Heart right ventricle (tissue), 16 donors: ENCODE measurements around the gene SMAD1. TPM values are rescaled to one million over a fixed set of nuclear protein-coding genes. Genes with fewer than 3 reads are reported as not detected.

Experiments used
- ATAC-seq, 8 donors: fragments of 200-7000 bp; cut with Tn5 transposase; one replicate each; pipeline ENCODE4 v1.9.1; 2020; ENCODE audit warnings: mild to moderate bottlenecking in 8 of 8, moderate library complexity in 8 of 8, moderate number of reproducible peaks in 1 of 8
- DNase-seq, 2 donors: peaks; one replicate each; pipeline ENCODE4 v3.0.0-alpha.2; 2020
- H3K27ac ChIP-seq, 10 donors: fragments of 200-600 bp; sonication (generic) in 2 of 10; one replicate each; pipeline versions ENCODE4 v1.5.0 to v1.8.0; 2020 to 2022; ENCODE audit warnings: mild to moderate bottlenecking in 3 of 10
- H3K27me3 ChIP-seq, 7 donors: fragments of 200-600 bp; one replicate each; pipeline ENCODE4 v1.8.0; 2021 to 2022; ENCODE audit warnings: mild to moderate bottlenecking in 2 of 7
- H3K36me3 ChIP-seq, 9 donors: fragments of 200-600 bp; sonication (generic) in 1 of 9; one replicate each; pipeline versions ENCODE4 v1.5.0 to v1.8.0; 2020 to 2022; ENCODE audit warnings: mild to moderate bottlenecking in 2 of 9
- H3K4me1 ChIP-seq, 9 donors: fragments of 200-600 bp; sonication (generic) in 1 of 9; one replicate each; pipeline versions ENCODE4 v1.5.0 to v1.8.0; 2020 to 2022; ENCODE audit warnings: mild to moderate bottlenecking in 4 of 9
- H3K4me3 ChIP-seq, 10 donors: fragments of 200-600 bp; sonication (generic) in 2 of 10; one replicate each; pipeline versions ENCODE4 v1.5.0 to v1.8.0; 2020 to 2022; ENCODE audit warnings: mild to moderate bottlenecking in 7 of 10, moderate library complexity in 2 of 10
- H3K9me3 ChIP-seq, 11 donors: fragments of 200-600 bp in 10 of 11; sonication (generic) in 2 of 11; one replicate each; pipeline versions ENCODE4 v1.5.0 to v1.8.0; 2013 to 2022; ENCODE audit warnings: mild to moderate bottlenecking in 2 of 11, control low read depth in 1 of 11, moderate library complexity in 1 of 11
- CTCF ChIP-seq, 9 donors: fragments of 200-600 bp; sonication (generic) in 2 of 9; IDR thresholded peaks; one replicate each; pipeline versions ENCODE4 v1.5.0 to v1.8.0; 2021 to 2022; ENCODE audit warnings: antibody characterized with exemption in 9 of 9, mild to moderate bottlenecking in 5 of 9, moderate library complexity in 1 of 9
- WGBS, 2 donors: extraction: QIAGEN DNeasy Blood & Tissue Kit; methylation state at CpG; one replicate each; pipeline ENCODE4 v1.1.7; 2013; ENCODE audit warnings: inconsistent platforms in 1 of 2; 5-methylcytosine and 5-hydroxymethylcytosine counted together
- intact Hi-C, 10 donors: fragments of 100-400 bp; cut with DNase I; formaldehyde crosslinking; loops; one replicate each; pipeline versions ENCODE4 v1.11.1 to v1.14.2; 2022
- polyA plus RNA-seq, 2 donors: library from polyadenylated mRNA; stranded (reverse); fragments of 200-250 nt; gene quantifications; one replicate each; pipeline ENCODE4 v1.2.3, GENCODE V29; 2013
- total RNA-seq, 10 donors: library from RNA; stranded (reverse); fragmentation: NEBNext Ultra II Directional in 3 of 10; extraction: Animal tissue kit (Norgen Biotek cat#: 25700) in 3 of 10; gene quantifications; one replicate each; pipeline versions ENCODE4 v1.2.1 to v1.2.4, GENCODE V29; 2021 to 2023
- donor health status: Arrhythmogenic right ventricular cardiomyopathy.
- donor health status: ischemic (EF 13 %, LVEDD 7.1; RV severe dilation, severe dysfunction).
- donor health status: healthy with polysubstance abuse.
- donor health status: DM: no; HTN: yes; CAD: no.
- donor health status: DM: no; HTN: no; CAD: no.
- donor health status: ischemic (EF 25% LVEDD 6.9; RV normal size, moderate dysfunction).
- donor health status: ischemic (EF 25% LVEDD 5.7; RV mildly dilated, moderate dysfunction).
- donor health status: healthy.
- donor health status: DM: yes; HTN: yes; CAD: no.
- donor health status: Ischemic cardiomyopathy.
- donor health status: ischemic (EF 35%, LVEDD 5.7; RV mildly dilated, moderate dysfunction).
- donor health status: nonischemic (EF 11% LVEDD 7.7; RV severe dilation, severe dysfunction).
- donor health status: DM: yes; HTN: yes; CAD: no.
- donor health status: PGD.
- donor health status: ischemic (EF 29% LVEDD 5.4; RV normal size, mild dysfunction).
- donor health status: nonischemic (EF 23%, LVEDD 6.1; RV moderate dilation, normal function).

The SMAD1 gene
- total and polyA plus RNA-seq, 12 donors, result 2.6 to 19.4 (median 14.8) TPM

GRCh38 chr4:145483514-145483913 lies 1.9 kb downstream of the SMAD1 start:
- 30 to 39% methylated on average over 3 of the region's 3 CpGs for WGBS, 2 donors
- Histone ChIP-seq H3K4me3 (peak overlapping the region in 9 of 10 donors; percentile 67 to 96 (median 92)), H3K9me3 (no peaks in the 10 kb centered on the region), H3K36me3 (no peaks in the 10 kb centered on the region), H3K27me3 (no peaks in the 10 kb centered on the region), H3K27ac (peak overlapping the region in 7 of 10 donors; percentile 96 to 99 (median 97)), H3K4me1 (peaks cover 0 to 63% (median 44%) of the 10 kb centered on the region in 9 donors)
- DNase-seq, result no peak
- no peak for ATAC-seq
- intact Hi-C loops, result loop anchor here in 8 of 10 donors (2.0 to 10.0 kb wide), 12 partner anchors 51 to 309 kb away; partner anchors contain the start of genes MMAA (in 4 of the 8) and OTUD4 (in 1 of the 8)
- TF ChIP-seq CTCF (IDR thresholded peaks at IDR 0.05), result no peak

- Histone ChIP-seq H3K27me3 (no peaks in the 10 kb centered on the region), H3K27ac (peak overlapping the region in 5 of 10 donors; percentile 5 to 99 (median 96)), H3K4me3 (peak overlapping the region in 6 of 10 donors; percentile 67 to 96 (median 82)), H3K36me3 (no peaks in the 10 kb centered on the region), H3K4me1 (peaks cover 0 to 71% (median 53%) of the 10 kb centered on the region in 9 donors), H3K9me3 (no peaks in the 10 kb centered on the region)
- no peak for ATAC-seq
- intact Hi-C loops, result loop anchor here in 8 of 10 donors (5.0 to 10.0 kb wide), 11 partner anchors 50 to 310 kb away; partner anchors contain the start of genes MMAA (in 4 of the 8) and OTUD4 (in 1 of the 8)
- 66 to 67% methylated on average over 2 of the region's 2 CpGs for WGBS, 2 donors
- no peak for TF ChIP-seq CTCF (IDR thresholded peaks at IDR 0.05)
- no peak for DNase-seq
Measured at GRCh38 chr4:145484225-145484846, 2.7 kb downstream of the SMAD1 start.

GRCh38 chr4:145485120-145485519 lies 3.5 kb downstream of the SMAD1 start:
- Histone ChIP-seq H3K4me1 (peaks cover 0 to 79% (median 59%) of the 10 kb centered on the region in 9 donors), H3K4me3 (peak overlapping the region in 1 of 10 donors; percentile 96), H3K9me3 (no peaks in the 10 kb centered on the region), H3K27ac (peak overlapping the region in 1 of 10 donors; percentile 99), H3K27me3 (no peaks in the 10 kb centered on the region), H3K36me3 (no peaks in the 10 kb centered on the region)
- TF ChIP-seq CTCF (IDR thresholded peaks at IDR 0.05), result no peak
- intact Hi-C loops, result loop anchor here in 5 of 10 donors (5.0 to 10.0 kb wide), 6 partner anchors 50 to 310 kb away; partner anchors contain the start of gene MMAA (in 1 of the 5)
- 82 to 85% methylated on average over 9 of the region's 9 CpGs for WGBS, 2 donors
- no peak for DNase-seq
- ATAC-seq, result no peak

GRCh38 chr4:145486603-145487002 lies 5.0 kb downstream of the SMAD1 start:
- TF ChIP-seq CTCF (IDR thresholded peaks at IDR 0.05), result no peak
- peaks cover 0 to 86% (median 58%) of the 10 kb centered on the region in 9 donors for H3K4me1 ChIP-seq
- intact Hi-C loops, result loop anchor here in 5 of 10 donors (5.0 to 10.0 kb wide), 6 partner anchors 48 to 312 kb away; partner anchors contain the start of gene MMAA (in 1 of the 5)
- ATAC-seq (no peak), DNase-seq (no peak)
- no peaks in the 10 kb centered on the region for H3K27me3 ChIP-seq
- WGBS, 2 donors, result 56 to 57% methylated on average over 3 of the region's 3 CpGs
- H3K27ac ChIP-seq, result peak overlapping the region in 1 of 10 donors; percentile 12
- H3K9me3 ChIP-seq, result no peaks in the 10 kb centered on the region
- no peaks in the 10 kb centered on the region for H3K36me3 ChIP-seq
- no peak overlapping the region for H3K4me3 ChIP-seq
